Ovary (tissue), 9 donors: Measurements from ENCODE around the gene HES5. TPM values are rescaled to one million over a fixed set of nuclear protein-coding genes. Genes with fewer than 3 reads are reported as not detected.

Experiments
- DNase-seq, 5 donors: peaks; one replicate each; pipeline ENCODE4 v3.0.0-alpha.2; 2019 to 2020
- H3K27ac ChIP-seq, 2 donors: fragments of 200-600 bp; one replicate each; pipeline versions ENCODE4 v1.5.1 to v1.8.0; 2019 to 2022
- H3K27me3 ChIP-seq: fragments of 200-600 bp; one replicate; pipeline ENCODE4 v1.8.0; 2022
- H3K36me3 ChIP-seq: fragments of 200-600 bp; sonication (generic); one replicate; pipeline ENCODE4 v1.5.1; 2019
- H3K4me1 ChIP-seq: one replicate; pipeline ENCODE4 v1.8.1; 2013; ENCODE audit warnings: mild to moderate bottlenecking, moderate library complexity; ENCODE audit not compliant: insufficient read depth
- H3K4me3 ChIP-seq: fragments of 200-600 bp; sonication (generic); one replicate; pipeline ENCODE4 v1.5.1; 2017
- H3K9me3 ChIP-seq, 2 donors: fragments of 200-600 bp in 1 of 2; sonication (generic) in 1 of 2; one replicate each; pipeline versions ENCODE4 v1.5.1 to v1.8.1; 2013 to 2019; ENCODE audit warnings: mild to moderate bottlenecking in 1 of 2, moderate library complexity in 1 of 2
- EP300 ChIP-seq: sonication (generic); formaldehyde crosslinking; IDR thresholded peaks from one replicate; pipeline ENCODE4 v1.6.1; 2017; ENCODE audit warnings: antibody characterized with exemption
- POLR2A ChIP-seq: fragments of 450-650 bp; IDR thresholded peaks from one replicate; pipeline ENCODE4 v1.6.1; 2017; ENCODE audit warnings: antibody characterized with exemption, mild to moderate bottlenecking, moderate library complexity
- WGBS, 3 donors: extraction: QIAGEN DNeasy Blood & Tissue Kit in 1 of 3; methylation state at CpG; one replicate each; pipeline versions ENCODE4 v1.1.5 to v1.1.7; 2013 to 2017; 5-methylcytosine and 5-hydroxymethylcytosine counted together
- intact Hi-C, 4 donors: fragments of 100-400 bp; cut with DNase I; formaldehyde crosslinking; loops; one replicate each; pipeline versions ENCODE4 v1.11.0 to v1.15.1; 2022 to 2023
- polyA plus RNA-seq, 2 donors: library from polyadenylated mRNA; stranded (reverse); fragments of 200-250 nt in 1 of 2; fragments of 350-450 nt in 1 of 2; fragmentation: Illumina TruSeq in 1 of 2; extraction: RNeasy Lipid Tissue Mini Kit (QIAGEN cat#74804) in 1 of 2; gene quantifications; one replicate each; pipeline ENCODE4 v1.2.3, GENCODE V29; 2013 to 2014
- total RNA-seq, 7 donors: library from RNA; depleted of rRNA in 2 of 7; stranded (reverse); fragments of >200 nt in 2 of 7; fragmentation: NEBNext Ultra II Directional in 3 of 7; extraction: Animal tissue kit (Norgen Biotek cat#: 25700) in 3 of 7; gene quantifications; one replicate each; pipeline versions ENCODE4 v1.1.0 to v1.2.4, GENCODE V29; 2016 to 2023
- TF ChIP-seq, protein P1 (sequence below), 3 donors: fragments of 450-650 bp in 2 of 3; fragments of 200-600 bp in 1 of 3; IDR thresholded peaks; one replicate each; pipeline versions ENCODE4 v1.5.1 to v1.8.0; 2016 to 2022; ENCODE audit warnings: antibody characterized with exemption in 3 of 3, mild to moderate bottlenecking in 1 of 3
- donor health status: DM: no; HTN: no; CAD: no; lungs with moderate emphysema.
- donor health status: DM: no; HTN: no; CAD: no.
- donor health status: Bipolar disorder and iron deficiency.
- donor health status: DM: yes; HTN: yes; CAD: no.
- donor health status: DM: no; HTN: no; CAD: no.
- donor health status: DM: yes; HTN: yes; CAD: no.

Gene HES5
- total and polyA plus RNA-seq, 9 donors: 0.13 to 0.53 (median 0.31) TPM; not detected in 4

DNA sequence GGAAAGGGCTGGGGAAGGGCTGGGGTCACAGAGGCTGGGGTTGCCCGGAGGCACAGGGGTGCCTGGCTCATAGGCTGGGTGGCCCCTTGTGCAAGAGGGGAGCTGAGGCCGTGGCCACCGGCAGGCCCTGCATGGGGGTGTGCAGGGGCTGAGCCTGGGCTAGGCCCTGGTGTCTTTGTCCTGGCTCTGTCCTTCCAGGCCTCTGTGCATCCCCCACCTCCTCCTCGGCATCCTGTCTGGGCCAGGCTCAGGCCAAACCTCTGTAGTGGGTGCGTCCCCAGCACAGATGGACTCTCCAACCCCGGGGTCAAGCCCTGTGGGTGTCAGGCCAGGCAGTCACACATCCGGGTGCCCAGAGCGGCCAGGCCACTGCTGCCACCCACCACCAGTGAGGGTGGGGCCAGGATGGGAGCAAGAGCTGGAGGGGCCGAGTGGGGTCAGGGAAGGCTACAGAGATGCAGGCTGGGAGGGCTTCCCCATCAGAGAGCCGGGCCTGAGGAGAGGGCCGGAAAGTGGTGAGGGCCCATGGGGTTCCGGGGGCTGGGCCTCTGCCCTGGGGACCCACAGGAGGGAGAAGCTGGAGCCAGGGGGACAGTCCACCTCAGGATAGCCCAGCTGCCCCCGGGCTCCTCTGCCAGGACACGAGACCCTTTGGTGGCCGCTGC lies 23.0 kb downstream of the HES5 start:
- Histone ChIP-seq H3K27me3 (peaks cover 6% of the 10 kb centered on the region), H3K36me3 (peaks cover 3% of the 10 kb centered on the region), H3K4me1 (no peaks in the 10 kb centered on the region), H3K9me3 (no peaks in the 10 kb centered on the region), H3K27ac (no peak overlapping the region), H3K4me3 (no peak overlapping the region)
- intact Hi-C loops: no loop called here
- DNase-seq: no peak
- 48 to 54% (median 53%) methylated on average over 14 to 15 of the region's 15 CpGs for WGBS, 3 donors
- TF ChIP-seq EP300: no peak
- TF ChIP-seq POLR2A: no peak
- TF ChIP-seq, protein P1, sequence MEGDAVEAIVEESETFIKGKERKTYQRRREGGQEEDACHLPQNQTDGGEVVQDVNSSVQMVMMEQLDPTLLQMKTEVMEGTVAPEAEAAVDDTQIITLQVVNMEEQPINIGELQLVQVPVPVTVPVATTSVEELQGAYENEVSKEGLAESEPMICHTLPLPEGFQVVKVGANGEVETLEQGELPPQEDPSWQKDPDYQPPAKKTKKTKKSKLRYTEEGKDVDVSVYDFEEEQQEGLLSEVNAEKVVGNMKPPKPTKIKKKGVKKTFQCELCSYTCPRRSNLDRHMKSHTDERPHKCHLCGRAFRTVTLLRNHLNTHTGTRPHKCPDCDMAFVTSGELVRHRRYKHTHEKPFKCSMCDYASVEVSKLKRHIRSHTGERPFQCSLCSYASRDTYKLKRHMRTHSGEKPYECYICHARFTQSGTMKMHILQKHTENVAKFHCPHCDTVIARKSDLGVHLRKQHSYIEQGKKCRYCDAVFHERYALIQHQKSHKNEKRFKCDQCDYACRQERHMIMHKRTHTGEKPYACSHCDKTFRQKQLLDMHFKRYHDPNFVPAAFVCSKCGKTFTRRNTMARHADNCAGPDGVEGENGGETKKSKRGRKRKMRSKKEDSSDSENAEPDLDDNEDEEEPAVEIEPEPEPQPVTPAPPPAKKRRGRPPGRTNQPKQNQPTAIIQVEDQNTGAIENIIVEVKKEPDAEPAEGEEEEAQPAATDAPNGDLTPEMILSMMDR (IDR thresholded peaks at IDR 0.05): no peak

DNA sequence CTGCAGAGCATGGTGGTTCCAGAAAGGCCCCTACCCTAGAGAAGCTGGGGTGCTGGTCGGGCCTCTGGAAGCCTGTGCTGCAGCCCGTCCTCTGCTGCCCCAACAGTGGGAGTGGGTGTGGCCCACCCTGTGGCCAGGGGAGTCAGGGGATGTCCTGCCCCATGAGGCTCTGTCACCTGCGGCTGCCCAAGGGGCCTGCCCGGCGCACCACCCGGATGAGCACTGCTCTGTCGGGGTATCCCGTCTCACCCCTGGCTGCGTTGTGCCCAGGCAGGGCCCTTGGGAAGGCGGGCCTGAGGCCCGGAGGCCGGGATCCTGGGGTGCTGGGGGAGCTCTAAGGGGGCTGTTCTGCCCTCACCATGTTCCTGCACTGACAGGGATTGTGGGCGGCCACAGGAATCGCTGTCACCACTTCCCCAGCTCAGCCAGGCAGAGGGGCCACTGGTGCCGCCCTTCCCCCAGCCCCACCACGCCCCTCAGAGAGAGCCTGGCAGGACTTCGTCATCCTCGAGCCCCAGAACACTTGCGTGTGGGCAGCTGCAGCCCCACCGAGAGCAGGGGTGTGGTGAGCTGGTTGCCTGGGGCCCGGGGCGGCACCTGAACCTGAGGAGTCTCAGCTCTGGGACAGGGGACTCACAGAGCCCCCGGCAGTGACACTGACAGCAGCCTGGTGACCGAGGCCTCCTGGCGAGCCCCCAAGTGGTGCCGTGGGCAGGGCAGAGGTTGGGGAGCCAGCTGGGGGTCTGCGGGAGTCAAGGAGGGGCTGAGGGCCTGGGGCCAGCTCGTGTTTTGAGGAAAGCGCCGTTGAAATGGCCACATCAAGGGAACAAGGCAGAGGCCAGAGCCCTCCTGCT lies 23.8 kb downstream of the HES5 start:
- Histone ChIP-seq H3K4me1 (no peaks in the 10 kb centered on the region), H3K4me3 (no peak overlapping the region), H3K9me3 (no peaks in the 10 kb centered on the region), H3K27me3 (peaks cover 6% of the 10 kb centered on the region), H3K27ac (no peak overlapping the region), H3K36me3 (peaks cover 3% of the 10 kb centered on the region)
- intact Hi-C loops: no loop called here
- DNase-seq: no peak
- TF ChIP-seq, protein P1 (IDR thresholded peaks at IDR 0.05): no peak
- TF ChIP-seq EP300 (no peak), POLR2A (no peak)
- 42 to 65% (median 45%) methylated on average over 23 to 30 of the region's 30 CpGs for WGBS, 3 donors

DNA sequence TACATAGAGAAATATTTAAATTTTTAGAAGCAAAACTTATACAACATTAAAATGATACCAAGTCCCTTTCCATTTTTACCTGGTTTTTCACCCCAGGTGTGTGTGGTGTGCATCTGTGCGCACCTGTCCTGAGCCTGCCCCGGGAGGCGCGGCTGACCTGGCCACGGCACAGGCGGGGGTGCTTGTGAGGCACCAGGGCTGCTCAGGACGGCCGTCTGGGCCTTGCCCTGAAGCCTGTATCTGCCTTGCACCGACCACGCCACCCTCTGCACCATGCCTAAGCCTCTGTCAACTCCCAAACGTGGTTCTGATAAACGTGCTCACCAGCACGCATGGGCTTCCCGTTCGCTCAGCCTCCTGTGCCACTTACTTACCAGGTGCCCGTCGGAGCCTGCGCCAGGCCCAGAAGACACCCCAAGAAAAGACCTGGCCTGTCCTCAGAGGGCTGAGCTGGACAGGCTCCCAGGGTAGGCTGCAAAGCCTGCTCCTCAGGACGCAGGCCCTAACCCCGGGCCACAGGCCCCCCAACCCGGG lies 24.5 kb downstream of the HES5 start:
- no peak overlapping the region for H3K27ac ChIP-seq
- no peak overlapping the region for H3K4me3 ChIP-seq
- TF ChIP-seq EP300 (no peak), POLR2A (no peak)
- TF ChIP-seq, protein P1 (IDR thresholded peaks at IDR 0.05): no peak
- no peaks in the 10 kb centered on the region for H3K36me3 ChIP-seq
- H3K27me3 ChIP-seq: peaks cover 6% of the 10 kb centered on the region
- intact Hi-C loops: no loop called here
- DNase-seq: no peak
- H3K9me3 ChIP-seq: no peaks in the 10 kb centered on the region
- no peaks in the 10 kb centered on the region for H3K4me1 ChIP-seq
- 32 to 49% (median 41%) methylated on average over 21 of the region's 21 CpGs for WGBS, 3 donors

DNA sequence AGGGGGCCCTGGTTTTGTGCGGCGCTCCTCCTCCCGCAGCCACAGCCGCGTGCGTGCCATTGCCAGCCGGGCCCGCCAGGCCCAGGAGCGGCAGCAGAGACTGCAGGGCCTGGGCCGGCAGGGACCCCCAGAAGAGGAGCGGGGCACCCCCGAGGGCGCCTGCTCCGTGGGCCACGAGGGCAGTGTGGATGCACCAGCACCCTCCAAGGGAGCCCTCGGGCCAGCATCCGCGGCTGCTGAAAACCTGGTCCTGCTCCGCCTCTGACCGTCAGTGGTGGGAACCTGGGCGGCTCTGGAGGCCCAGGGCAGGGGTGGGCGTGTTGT lies 25.2 kb downstream of the HES5 start:
- TF ChIP-seq, protein P1 (IDR thresholded peaks at IDR 0.05): no peak
- TF ChIP-seq POLR2A (no peak), EP300 (no peak)
- no peak for DNase-seq
- intact Hi-C loops: no loop called here
- 10 to 39% (median 14%) methylated on average over 2 to 22 of the region's 22 CpGs for WGBS, 3 donors
- Histone ChIP-seq H3K27me3 (peaks cover 6% of the 10 kb centered on the region), H3K27ac (no peak overlapping the region), H3K4me1 (no peaks in the 10 kb centered on the region), H3K36me3 (no peaks in the 10 kb centered on the region), H3K9me3 (no peaks in the 10 kb centered on the region), H3K4me3 (no peak overlapping the region)
